Measurements from ENCODE around the gene LGALS13. TPM values are rescaled to one million over a fixed set of nuclear protein-coding genes. Genes with fewer than 3 reads are reported as not detected.

Gene LGALS13
- total RNA-seq, result not detected

GRCh38 chr19:39602224-39602623 is at the start of gene LGALS13:
TSS of gene LGALS13 (plus strand) at chr19:39602524. CDS start at chr19:39602569, 45 bp downstream.

GRCh38 chr19:39655613-39656012 is 53.3 kb downstream of the LGALS13 start, which contains the start of gene LGALS16:
TSS of gene LGALS16 (plus strand) at chr19:39655913. CDS start at chr19:39655962, 49 bp downstream.

Small RNA genes lying within 50 kb of the gene (small RNA-seq; reads per million reads assigned to genes)
- gene AC005176.2 (ENCODE audit: low replicate concordance), result not detected
- gene RPS29P24 (ENCODE audit: low replicate concordance), result not detected
- gene RPS29P25 (ENCODE audit: low replicate concordance), result not detected
- not detected for gene RPS29P26 (ENCODE audit: low replicate concordance)
- not detected for gene RPS29P30 (ENCODE audit: low replicate concordance)

Other genes with a start within 250 kb of the LGALS13 start
- 31.3 TPM for gene PAF1, start 211.4 kb upstream of the LGALS13 start, total RNA-seq
- 20.0 TPM for gene MED29, start 211.1 kb upstream of the LGALS13 start, total RNA-seq
- 0.94 TPM for gene ZFP36, start 195.7 kb upstream of the LGALS13 start, total RNA-seq
- gene PLEKHG2, start 189.9 kb upstream of the LGALS13 start, total RNA-seq, result 49.1 TPM
- gene RPS16, start 166.6 kb upstream of the LGALS13 start, total RNA-seq, result 67.9 TPM
- gene SUPT5H, start 156.9 kb upstream of the LGALS13 start, total RNA-seq, result 70.7 TPM
- gene TIMM50, start 121.7 kb upstream of the LGALS13 start, total RNA-seq, result 41.6 TPM
- gene DLL3, start 103.6 kb upstream of the LGALS13 start, total RNA-seq, result 23.2 TPM
- not detected for gene SELENOV, start 87.4 kb upstream of the LGALS13 start, total RNA-seq
- 15.3 TPM for gene EID2B, start 69.7 kb upstream of the LGALS13 start, total RNA-seq
- 16.9 TPM for gene EID2, start 62.4 kb upstream of the LGALS13 start, total RNA-seq
- not detected for gene LGALS16, start 53.4 kb downstream of the LGALS13 start, total RNA-seq
- gene LGALS14, start 102.0 kb downstream of the LGALS13 start, total RNA-seq, result not detected
- not detected for gene CLC, start 135.5 kb downstream of the LGALS13 start, total RNA-seq
- gene LEUTX, start 176.3 kb downstream of the LGALS13 start, total RNA-seq, result not detected
- gene DYRK1B, start 231.6 kb downstream of the LGALS13 start, total RNA-seq, result 30.4 TPM
- gene FBL, start 243.9 kb downstream of the LGALS13 start, total RNA-seq, result 121 TPM